ENCODE results near the gene MYADML2.
A peak's percentile ranks its signal among the peaks of the same experiment; 100 is the strongest.

MYADML2 gene

DNA sequence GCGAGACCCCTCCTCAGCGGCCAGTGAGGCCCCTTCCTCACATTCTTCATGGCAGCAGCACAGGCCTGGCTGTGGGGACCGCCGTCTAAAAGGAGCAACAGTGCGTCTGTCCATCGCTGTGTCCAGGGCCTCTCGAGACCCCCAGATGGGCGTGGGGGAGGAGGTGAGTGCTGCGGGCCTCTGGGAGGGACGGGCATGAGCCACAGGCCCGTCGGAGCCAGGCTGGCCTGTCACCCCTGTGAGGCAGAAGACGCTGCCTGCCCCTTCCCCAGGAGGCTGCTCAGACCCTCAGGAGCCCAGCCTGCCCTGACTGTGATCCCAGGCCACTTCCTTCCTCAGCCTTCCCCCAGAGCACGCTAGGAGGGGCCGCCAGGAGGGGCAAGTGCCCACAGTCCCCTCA is 7.8 kb downstream of the MYADML2 start:
- peaks cover 38% of the 10 kb centered on the region for H3K4me1 Mint-ChIP-seq
- no peak for ATAC-seq
- H3K9me3 Mint-ChIP-seq: no peaks in the 10 kb centered on the region
- H3K4me3 Mint-ChIP-seq: no peak overlapping the region
- peaks cover 13% of the 10 kb centered on the region for H3K27me3 Mint-ChIP-seq
- DNase-seq: no peak
- peak overlapping the region in 1 of 2 donors; percentile 34 for H3K27ac Mint-ChIP-seq

DNA sequence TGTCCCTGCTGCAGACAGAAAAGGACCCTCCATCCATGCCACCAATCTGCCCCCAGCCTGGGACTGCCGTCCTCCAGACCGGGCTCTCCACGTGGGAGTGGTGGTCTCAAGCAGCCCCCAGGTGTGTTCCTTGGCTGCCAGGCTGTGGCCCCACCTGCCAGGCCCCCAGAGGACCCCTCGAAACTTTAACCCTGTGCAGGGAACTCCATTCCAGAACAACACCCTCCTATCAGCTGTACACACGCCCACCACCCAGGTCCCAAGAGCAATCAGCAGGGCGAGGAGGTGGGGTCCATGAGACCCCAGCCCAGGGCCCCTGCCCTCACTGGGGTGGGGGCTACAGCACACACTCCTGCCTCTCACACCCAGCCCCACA is 11.3 kb downstream of the MYADML2 start:
- H3K4me3 Mint-ChIP-seq: peak overlapping the region; percentile 90 to 94
- no peak for ATAC-seq
- H3K27me3 Mint-ChIP-seq: peaks cover 5% of the 10 kb centered on the region
- DNase-seq: no peak
- H3K27ac Mint-ChIP-seq: peak overlapping the region; percentile 97 to 98
- H3K4me1 Mint-ChIP-seq: peaks cover 73% of the 10 kb centered on the region
- no peaks in the 10 kb centered on the region for H3K9me3 Mint-ChIP-seq

DNA sequence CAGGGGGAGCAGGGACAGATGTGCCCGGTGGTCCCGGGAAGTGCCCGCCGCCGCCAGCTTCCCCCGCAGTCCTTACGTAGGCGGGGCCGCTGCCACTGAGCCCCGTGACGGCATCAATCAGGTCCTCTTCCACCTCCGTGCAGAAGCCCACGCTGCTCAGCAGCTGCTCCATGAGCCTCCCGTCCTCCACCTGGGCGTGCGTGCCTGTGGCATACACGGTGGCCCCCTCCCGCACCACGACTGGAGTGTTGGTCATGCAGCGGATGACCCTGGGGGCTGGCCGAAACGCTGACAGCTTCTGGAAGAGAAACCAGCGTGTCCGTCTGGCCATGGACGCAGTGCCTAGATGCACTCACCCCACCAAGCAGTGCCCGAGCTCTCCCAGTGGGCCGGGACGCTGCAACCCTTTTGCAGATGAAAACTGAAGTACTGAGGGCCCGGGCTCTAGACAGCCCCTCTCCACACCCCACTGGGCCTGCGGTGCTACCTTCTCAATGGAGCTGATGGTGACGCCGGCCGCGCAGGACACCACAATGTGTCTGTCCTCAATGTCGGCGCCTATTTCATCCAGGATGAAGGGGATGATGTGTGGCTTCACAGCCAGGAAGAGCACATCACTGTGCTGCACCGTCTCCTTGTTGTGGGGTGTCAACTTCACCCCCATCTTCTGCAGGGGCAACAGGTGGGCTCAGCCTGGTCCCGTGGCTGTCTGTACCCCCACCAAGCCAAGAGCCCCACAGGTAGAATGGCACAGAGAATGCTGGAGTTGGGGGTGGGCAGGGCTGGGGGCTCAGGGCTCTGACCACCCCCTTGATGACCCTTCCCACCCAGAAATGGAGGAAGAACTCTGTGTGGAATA is 12.0 kb downstream of the MYADML2 start:
- Mint-ChIP-seq H3K4me3 (peak overlapping the region; percentile 90 to 94), H3K9me3 (no peaks in the 10 kb centered on the region), H3K4me1 (peaks cover 79% of the 10 kb centered on the region), H3K27me3 (peaks cover 1% of the 10 kb centered on the region), H3K27ac (peak overlapping the region; percentile 97 to 98)
- DNase-seq (no peak), ATAC-seq (no peak)

DNA sequence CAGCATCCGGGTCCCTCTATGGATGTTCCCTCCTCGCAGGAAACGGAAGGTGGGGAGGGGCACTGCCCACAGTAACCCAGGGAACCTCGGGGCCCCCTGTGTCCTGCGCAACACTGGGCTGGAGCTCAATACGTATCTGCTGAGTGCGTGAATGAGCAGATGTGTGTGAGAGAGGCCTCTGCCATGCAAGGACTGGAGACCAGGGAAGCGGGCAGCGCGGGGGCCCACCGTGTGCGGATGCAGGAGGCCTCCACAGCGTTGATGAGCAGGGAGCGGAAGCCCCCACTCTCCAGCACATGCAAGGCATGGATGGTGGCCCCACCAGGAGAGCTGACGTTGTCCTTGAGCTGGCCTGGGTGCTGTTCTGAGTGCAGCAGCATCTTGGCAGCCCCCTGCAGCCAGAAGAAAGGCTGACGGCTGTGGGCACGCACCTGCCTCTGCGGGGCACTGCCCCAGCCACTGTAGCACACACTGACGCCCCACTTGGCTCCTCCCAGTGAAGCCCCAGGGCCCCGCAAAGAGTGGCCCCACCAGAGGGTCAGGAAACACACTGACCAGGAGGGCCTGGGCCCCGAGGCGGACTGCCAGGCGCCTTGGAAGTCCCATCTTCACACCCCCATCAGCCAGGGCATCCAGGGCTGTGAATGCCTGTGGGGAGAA is 12.8 kb downstream of the MYADML2 start:
- Mint-ChIP-seq H3K27ac (no peak overlapping the region), H3K9me3 (no peaks in the 10 kb centered on the region), H3K4me3 (peak overlapping the region in 1 of 2 donors; percentile 45), H3K4me1 (peaks cover 85% of the 10 kb centered on the region), H3K27me3 (peaks cover 10% of the 10 kb centered on the region)
- DNase-seq (no peak), ATAC-seq (no peak)

DNA sequence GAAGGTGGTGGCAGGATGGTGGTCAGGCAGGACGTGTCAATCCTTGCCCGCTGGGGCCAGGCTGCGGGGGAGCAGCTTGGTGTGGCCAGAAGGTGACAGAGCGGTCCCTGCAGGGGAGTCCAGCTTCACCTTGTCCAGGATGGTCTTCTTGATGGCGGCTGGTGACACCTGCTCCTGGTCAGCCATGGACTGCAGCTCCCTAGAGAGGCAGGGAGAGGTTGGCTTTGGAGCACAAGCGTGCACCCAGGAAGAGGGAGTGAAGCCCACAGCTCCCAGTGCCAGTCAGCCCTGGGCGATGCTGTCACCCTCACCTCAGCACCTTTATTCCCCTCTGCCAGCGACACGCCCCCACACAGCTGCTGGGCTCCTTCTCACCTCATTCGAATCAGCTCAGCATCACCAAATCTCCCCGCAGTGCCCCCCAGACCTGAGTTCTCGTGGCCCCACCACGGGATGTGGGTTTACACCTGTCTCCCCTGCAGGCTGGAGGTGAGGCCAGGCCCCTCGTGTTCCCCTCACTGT is 13.8 kb downstream of the MYADML2 start:
- Mint-ChIP-seq H3K4me3 (no peak overlapping the region), H3K27ac (no peak overlapping the region), H3K4me1 (peaks cover 91% of the 10 kb centered on the region), H3K27me3 (peaks cover 16% of the 10 kb centered on the region), H3K9me3 (no peaks in the 10 kb centered on the region)
- DNase-seq (no peak), ATAC-seq (no peak)

DNA sequence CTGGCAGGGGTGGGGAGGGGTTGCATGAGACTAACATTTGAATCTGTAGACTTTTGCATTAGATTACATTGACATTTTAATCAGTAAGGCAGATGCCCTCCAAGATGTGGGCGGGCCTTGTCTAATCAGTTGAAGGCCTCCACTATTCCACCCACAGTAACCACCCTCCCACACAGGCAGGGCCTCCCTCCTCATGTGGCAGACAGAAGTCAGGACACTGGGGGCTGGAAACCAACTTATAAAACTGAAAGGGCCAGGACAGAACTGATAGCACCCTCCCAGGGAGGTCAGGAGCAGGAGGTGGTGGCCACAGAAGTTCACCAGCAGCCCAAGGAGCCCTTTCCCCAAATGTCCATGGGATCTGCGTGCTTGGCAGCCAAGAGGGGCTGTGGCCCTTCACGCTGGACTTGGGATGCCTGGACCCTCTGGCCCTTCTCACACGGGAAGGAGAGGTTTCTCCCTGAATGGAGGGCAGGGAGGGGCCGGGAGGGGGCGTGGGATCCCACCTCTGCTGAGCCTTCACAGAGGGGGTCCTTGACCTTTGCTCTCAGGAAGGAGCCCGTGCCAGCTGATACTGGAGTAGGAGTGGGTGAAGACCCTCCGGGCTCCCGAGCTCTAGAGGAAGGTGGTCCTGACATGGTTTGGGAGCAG is 14.6 kb downstream of the MYADML2 start:
- H3K9me3 Mint-ChIP-seq: no peaks in the 10 kb centered on the region
- H3K4me1 Mint-ChIP-seq: peaks cover 83% of the 10 kb centered on the region
- no peak for DNase-seq
- no peak for ATAC-seq
- H3K27ac Mint-ChIP-seq: no peak overlapping the region
- peaks cover 16% of the 10 kb centered on the region for H3K27me3 Mint-ChIP-seq
- no peak overlapping the region for H3K4me3 Mint-ChIP-seq

DNA sequence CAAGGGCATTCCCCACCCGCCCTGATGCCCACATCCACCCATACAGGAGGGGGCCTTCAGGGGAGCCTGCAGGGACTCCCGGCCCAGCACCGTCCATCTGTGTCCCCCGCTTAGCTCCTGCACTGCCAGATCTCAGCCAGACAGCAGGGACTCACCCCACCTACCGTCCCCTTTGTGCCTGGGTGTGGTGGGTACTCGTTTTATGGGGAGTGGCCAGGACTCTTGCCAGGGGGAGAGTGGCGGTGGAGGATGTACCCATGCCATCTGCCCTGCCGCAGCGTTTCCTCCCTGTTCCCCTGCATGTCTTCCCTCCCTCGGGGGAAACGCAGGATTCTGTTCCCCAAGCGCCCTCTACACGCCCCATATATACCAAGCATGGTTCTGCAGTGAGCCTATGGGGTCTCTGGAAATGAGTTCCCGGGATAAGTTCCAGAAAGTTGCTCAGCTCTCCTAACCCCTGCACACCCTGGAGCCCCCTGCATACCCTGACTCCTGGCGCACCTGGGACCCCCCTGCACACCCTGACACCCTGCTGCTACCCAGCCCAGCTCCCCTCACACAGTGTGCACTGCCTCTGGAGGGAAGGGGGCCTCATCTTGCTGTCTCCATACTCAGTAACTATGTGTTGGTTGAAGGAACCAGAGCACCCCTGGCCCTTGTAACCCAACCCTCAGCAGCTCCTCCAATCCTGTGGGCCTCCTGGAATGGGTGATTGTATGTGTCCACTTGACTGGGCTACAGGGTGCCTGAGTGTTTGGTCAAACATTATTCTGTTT is 15.3 kb downstream of the MYADML2 start:
- DNase-seq (no peak), ATAC-seq (no peak)
- H3K4me1 Mint-ChIP-seq: peaks cover 81% of the 10 kb centered on the region
- H3K4me3 Mint-ChIP-seq: no peak overlapping the region
- H3K27me3 Mint-ChIP-seq: peaks cover 16% of the 10 kb centered on the region
- H3K27ac Mint-ChIP-seq: peak overlapping the region in 1 of 2 donors; percentile 59
- H3K9me3 Mint-ChIP-seq: no peaks in the 10 kb centered on the region

DNA sequence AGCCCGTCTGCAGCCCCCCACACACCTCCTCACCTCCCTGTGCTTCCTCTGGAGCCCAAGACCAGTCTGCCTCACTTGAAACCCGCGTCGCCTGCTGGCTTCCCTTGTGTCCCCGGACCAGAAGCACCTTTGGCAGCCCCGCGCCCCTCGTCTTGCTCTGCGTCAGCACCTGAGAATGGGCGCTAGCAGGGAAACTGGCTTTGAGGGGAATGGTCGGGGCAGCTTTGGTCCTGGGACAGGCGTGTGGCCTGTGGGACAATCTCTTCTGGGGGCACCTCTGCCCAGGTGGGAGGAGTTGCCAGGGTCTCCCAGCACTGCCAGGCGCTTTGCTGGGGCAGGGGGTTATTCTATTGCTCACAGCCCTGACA is 15.9 kb downstream of the MYADML2 start:
- no peaks in the 10 kb centered on the region for H3K9me3 Mint-ChIP-seq
- peak overlapping the region in 1 of 2 donors; percentile 15 for H3K27ac Mint-ChIP-seq
- no peak for DNase-seq
- H3K4me1 Mint-ChIP-seq: peaks cover 81% of the 10 kb centered on the region
- ATAC-seq: no peak
- H3K4me3 Mint-ChIP-seq: peak overlapping the region; percentile 1 to 22
- H3K27me3 Mint-ChIP-seq: peaks cover 16% of the 10 kb centered on the region

DNA sequence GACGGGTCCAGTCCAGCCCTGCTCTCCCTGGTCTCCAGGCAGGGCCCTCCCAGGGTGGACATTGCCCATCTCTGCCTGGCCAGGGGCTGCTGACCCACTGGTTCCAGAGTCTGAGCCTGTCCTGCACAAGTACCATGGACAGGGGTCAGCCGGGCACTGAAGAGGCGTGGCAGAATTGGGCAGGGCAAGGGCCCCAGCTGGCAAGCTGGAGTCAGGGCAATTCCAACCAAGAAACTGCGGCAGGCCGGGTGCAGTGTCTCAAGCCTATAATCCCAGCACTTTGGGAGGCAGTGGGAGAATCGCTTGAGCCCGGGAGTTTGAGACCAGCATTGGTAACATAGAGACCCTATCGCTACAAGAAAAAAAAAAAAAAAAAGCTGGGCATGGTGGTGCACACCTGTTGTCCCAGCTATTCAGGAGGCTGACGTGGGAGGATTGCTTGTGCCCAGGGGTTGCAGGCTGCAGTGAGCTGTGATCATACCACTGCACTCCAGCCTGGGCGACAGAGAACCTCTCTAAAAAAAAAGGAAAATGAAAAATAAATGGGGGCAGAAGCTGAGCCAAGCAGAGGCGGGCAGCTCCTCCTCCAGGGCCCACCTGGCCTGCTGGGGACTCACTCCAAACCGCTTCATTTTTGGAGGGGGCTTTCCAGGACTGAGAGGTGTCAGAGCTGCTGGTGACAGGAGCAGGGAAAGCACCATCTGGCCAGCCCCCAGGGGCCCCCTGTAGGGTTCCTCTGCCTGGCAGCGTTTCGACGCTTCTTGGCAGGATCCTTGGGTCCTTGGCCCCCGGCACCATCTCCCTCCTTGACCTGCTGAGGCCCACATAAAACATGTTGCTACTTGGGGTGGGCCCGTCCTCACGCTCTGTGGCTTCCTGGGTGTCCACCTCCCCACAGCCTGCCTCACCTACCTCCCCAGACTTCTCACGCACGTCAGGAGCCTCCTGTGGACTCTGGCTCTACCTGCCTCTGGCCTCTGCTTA is 16.6 kb downstream of the MYADML2 start:
- ATAC-seq (no peak), DNase-seq (no peak)
- Mint-ChIP-seq H3K27me3 (peaks cover 16% of the 10 kb centered on the region), H3K4me1 (peaks cover 81% of the 10 kb centered on the region), H3K27ac (no peak overlapping the region), H3K9me3 (no peaks in the 10 kb centered on the region), H3K4me3 (peak overlapping the region; percentile 1 to 31)

DNA sequence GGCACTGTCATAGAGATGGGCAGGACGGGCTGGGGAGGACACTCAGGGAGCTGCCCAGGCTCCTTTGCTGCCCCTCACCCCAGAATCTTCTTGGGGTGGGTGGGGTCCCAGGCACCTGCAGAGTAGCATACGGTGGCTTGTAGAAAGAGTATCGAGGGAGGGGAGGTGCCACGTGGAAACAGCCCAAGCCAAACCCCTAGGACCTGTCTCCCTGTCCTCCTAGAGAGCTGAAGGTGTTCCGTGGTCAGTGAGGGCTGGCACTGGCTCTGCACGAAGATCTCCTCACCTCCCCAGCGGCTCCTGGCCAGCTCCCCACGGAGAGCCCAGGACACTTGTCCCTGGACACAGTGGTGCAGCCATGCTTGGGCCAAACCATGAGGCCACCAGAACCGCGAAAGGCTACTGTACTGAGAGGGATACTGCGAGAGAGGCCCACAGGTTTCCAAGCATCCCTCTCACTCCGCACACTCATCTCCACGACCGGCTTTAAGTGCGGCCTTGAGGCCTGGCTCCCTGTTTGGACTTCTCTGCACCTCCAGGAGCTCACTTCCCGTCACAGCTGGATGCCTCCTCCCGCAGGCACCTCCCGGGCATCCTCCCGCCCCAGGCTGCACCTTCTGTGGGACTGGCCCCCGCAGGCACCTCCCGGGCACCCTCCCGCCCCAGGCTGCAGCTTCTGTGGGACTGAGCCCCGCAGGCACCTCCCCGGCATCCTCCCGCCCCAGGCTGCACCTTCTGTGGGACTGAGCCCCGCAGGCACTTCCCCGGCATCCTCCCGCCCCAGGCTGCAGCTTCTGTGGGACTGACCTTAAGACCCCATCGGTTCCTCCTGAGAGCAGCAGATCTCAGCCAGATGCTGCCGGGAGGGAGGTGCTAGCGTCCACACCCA is 17.5 kb downstream of the MYADML2 start:
- H3K4me1 Mint-ChIP-seq: peaks cover 79% of the 10 kb centered on the region
- no peaks in the 10 kb centered on the region for H3K9me3 Mint-ChIP-seq
- no peak for DNase-seq
- ATAC-seq: no peak
- peak overlapping the region; percentile 67 to 76 for H3K4me3 Mint-ChIP-seq
- H3K27me3 Mint-ChIP-seq: peaks cover 16% of the 10 kb centered on the region
- no peak overlapping the region for H3K27ac Mint-ChIP-seq

DNA sequence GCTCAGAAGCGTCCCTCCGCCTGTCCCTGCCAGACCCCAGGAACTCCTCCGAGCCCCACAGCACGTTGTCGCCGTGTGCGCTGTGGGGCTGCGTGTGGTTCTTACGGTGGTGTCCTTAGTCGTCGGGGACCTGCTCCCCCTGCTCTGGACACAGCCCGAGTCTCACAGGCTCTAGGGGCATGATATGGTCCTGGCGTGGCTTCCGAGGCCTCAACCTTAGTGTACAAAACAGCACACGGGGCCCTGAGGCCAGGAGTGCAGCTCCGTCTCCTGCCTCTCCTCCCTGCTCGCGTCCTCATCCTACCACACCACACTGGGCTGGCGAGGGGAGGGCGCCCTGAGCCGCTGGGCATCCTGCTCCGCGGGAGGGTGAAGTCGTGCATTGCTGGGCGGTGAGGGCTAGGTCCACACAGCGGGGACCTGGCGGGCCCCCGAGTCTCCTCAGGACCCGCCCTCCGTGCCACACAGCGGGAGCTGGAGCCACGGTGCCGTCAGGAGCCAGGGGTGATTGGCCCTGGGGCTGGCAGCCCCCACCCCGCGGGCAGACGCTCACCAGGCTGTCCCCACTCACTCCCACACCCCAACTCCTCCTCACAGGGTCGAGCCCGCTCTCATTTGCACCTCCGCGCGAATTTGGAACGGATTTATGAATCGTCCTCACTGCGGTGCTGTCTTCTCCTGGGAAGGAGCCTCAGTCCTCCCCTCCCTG is 18.3 kb downstream of the MYADML2 start:
- H3K4me3 Mint-ChIP-seq: peak overlapping the region; percentile 67 to 76
- DNase-seq: no peak
- ATAC-seq: no peak
- no peaks in the 10 kb centered on the region for H3K9me3 Mint-ChIP-seq
- peaks cover 79% of the 10 kb centered on the region for H3K4me1 Mint-ChIP-seq
- peaks cover 16% of the 10 kb centered on the region for H3K27me3 Mint-ChIP-seq
- peak overlapping the region in 1 of 2 donors; percentile 67 for H3K27ac Mint-ChIP-seq

DNA sequence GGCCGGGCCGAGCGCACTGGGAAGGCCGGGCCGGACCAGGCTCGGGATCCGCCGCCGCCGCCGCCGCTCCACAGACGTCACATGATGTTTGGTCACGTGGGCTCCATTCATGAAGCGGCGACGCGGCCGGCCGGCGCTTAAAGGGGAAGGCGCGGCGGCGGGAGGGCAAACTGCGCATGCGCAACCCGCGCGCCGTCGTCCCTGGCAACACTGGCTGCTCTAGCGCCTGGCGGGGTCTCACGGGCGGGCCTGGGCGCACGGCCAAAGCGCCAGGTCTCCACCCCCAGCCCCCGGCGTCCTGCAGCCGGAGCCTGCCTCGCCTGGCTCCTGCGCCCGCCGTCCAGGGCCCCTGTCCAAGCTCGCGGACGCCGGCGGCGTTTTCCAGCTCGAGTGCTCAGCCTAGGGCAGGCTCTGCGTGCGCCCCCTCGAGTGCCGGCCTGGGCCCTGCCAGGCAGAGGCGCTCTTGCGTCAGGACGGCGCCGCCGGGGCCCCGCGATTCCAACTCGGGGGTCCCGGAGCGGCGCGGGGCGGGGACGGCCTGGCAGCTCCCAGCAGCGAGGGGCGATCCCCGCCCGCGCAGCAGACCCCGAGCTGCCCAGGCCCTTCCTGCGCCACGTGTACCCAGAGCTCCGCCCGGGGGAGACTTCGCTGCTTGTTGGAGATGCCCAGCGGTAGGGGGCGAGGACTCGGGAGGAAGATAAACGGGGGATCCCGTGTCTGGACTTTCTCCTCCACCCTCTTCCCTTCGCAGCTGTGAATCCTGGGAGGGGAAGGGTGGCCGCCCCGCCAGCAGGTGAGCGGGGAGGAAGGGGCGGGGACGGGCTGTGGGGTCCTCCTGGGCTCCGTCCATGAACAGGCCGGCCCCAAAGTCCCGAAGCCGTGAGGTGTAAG is 19.1 kb downstream of the MYADML2 start, which contains the start of gene MAFG:
MAFG (minus strand) TSS at position 83 of the 891 bp plus-strand sequence. CDS start 4,550 bp downstream, outside the sequence.
- peaks cover 16% of the 10 kb centered on the region for H3K27me3 Mint-ChIP-seq
- ATAC-seq (peak; percentile 77), DNase-seq (peak; percentile 91 to 94)
- H3K27ac Mint-ChIP-seq: peak within 1 kb of the TSS; percentile 92 to 97
- H3K4me1 Mint-ChIP-seq: peaks cover 79% of the 10 kb centered on the region
- peak within 1 kb of the TSS; percentile 92 to 96 for H3K4me3 Mint-ChIP-seq
- no peaks in the 10 kb centered on the region for H3K9me3 Mint-ChIP-seq
